SU-DHL-6 (cell line): ENCODE results near the gene ITGB2.

Experiments
- H2AFZ ChIP-seq: fragments of 200-600 bp; sonication (generic); 2 replicates; pipeline ENCODE4 v1.6.1; 2014; ENCODE audit warnings: low read depth, mild to moderate bottlenecking, moderate library complexity, mixed read lengths, antibody characterized with exemption, low read length; ENCODE audit not compliant: severe bottlenecking
- H3F3A ChIP-seq: fragments of 200-600 bp; shearing (Covaris generic); 2 replicates; pipeline ENCODE4 v1.6.0; 2016; ENCODE audit warnings: antibody characterized with exemption, mild to moderate bottlenecking; ENCODE audit not compliant: insufficient read depth
- H3K27ac ChIP-seq: fragments of 200-600 bp; sonication (generic); 2 replicates; pipeline ENCODE4 v1.5.1; 2016; ENCODE audit warnings: low read depth, mild to moderate bottlenecking, low read length, moderate library complexity, mixed read lengths
- H3K27me3 ChIP-seq: fragments of 200-600 bp; sonication (generic), shearing (Covaris generic); 2 replicates; pipeline ENCODE4 v1.6.0; 2014; ENCODE audit warnings: mild to moderate bottlenecking, low read length
- H3K36me3 ChIP-seq: fragments of 200-600 bp; sonication (generic); 2 replicates; pipeline ENCODE4 v1.6.1; 2014; ENCODE audit warnings: mild to moderate bottlenecking, low read length, mixed read lengths
- H3K4me2 ChIP-seq: fragments of 300-600, 200-600 bp; shearing (Covaris generic), sonication (generic); 2 replicates; pipeline ENCODE4 v1.6.0; 2014; ENCODE audit warnings: low read length, low read depth, mild to moderate bottlenecking; ENCODE audit not compliant: poor library complexity, severe bottlenecking
- H3K4me3 ChIP-seq: fragments of 200-600 bp; sonication (generic); 2 replicates; pipeline ENCODE4 v1.5.1; 2014; ENCODE audit warnings: antibody characterized with exemption, low read length, mild to moderate bottlenecking, mixed read lengths; ENCODE audit not compliant: insufficient read depth, poor library complexity, severe bottlenecking
- H3K79me2 ChIP-seq: fragments of 200-600 bp; sonication (generic); 2 replicates; pipeline ENCODE4 v1.6.1; 2014; ENCODE audit warnings: mild to moderate bottlenecking, low read length, moderate library complexity; ENCODE audit not compliant: insufficient read depth
- H3K9ac ChIP-seq: fragments of 200-600 bp; sonication (generic); 2 replicates; pipeline ENCODE4 v1.7.0; 2014; ENCODE audit warnings: mild to moderate bottlenecking, low read length
- H3K9me2 ChIP-seq: fragments of 200-600 bp; sonication (generic); replicated peaks from 2 replicates; pipeline ENCODE4 v1.6.1; 2014; ENCODE audit warnings: low read length; ENCODE audit not compliant: insufficient read depth
- H3K9me3 ChIP-seq: fragments of 200-600 bp; sonication (generic); 2 replicates; pipeline ENCODE4 v1.6.1; 2014; ENCODE audit warnings: low read length, mixed read lengths; ENCODE audit not compliant: insufficient read depth
- H4K20me1 ChIP-seq: fragments of 200-600 bp; sonication (generic); 2 replicates; pipeline ENCODE4 v1.6.1; 2014; ENCODE audit warnings: low read depth, mild to moderate bottlenecking, antibody characterized with exemption, low read length, moderate library complexity, mixed read lengths
- EZH2phosphoT487 ChIP-seq: fragments of 200-600 bp; sonication (generic), shearing (Covaris generic); conservative IDR thresholded peaks from 2 replicates; pipeline ENCODE4 v1.6.1; 2018; ENCODE audit warnings: mild to moderate bottlenecking, antibody characterized with exemption, low read length, moderate library complexity, mixed read lengths
- TF ChIP-seq, protein P1 (sequence below): fragments of 200-600 bp; sonication (generic); IDR thresholded peaks from one replicate; pipeline ENCODE4 v1.5.1; 2017; ENCODE audit warnings: antibody characterized with exemption, mild to moderate bottlenecking, low read length, moderate library complexity; ENCODE audit not compliant: insufficient read depth, poor library complexity, severe bottlenecking

The ITGB2 gene

DNA sequence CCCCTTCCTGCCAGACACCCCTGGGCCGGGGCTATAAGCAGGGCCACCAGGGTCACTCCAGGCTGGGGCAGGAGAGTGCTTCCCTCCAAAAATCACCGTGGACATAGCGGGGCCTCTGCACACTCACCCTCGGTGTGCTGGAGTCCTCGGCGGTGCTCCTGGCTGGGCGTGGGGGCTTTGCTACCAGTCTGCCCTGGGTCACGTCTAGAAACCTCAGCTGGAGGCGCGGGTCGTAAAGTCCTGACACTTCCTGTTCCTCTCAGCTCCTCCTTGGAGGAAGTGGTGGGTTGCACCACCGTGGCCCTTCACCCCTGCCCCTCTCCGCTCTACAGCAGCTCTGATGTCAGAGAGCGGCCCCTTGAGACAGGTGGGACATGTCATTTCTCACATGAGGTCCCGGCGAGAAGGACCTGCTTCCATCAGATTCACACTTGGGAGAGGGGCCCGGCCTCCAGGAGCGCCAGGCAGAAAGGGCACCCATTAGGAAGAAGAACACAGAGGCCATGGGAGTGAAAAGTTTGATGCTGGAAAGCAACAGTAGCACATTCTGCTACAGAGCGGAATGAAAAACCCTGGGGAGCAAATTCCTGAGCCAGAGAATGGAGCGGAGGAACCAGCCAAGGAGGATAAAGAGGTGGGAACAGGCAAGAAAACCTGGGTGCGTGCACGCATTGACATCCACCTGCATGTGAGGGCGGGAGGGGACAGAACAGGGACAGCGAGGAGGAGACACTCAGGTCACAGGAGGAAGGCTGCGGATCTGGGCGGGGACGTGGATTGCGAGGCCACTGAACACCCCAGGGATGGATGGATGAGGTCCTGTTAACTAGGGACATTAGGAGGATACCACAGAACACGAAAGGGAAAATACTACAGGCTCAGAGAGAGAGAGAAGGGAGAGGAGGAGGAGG lies at the start of gene ITGB2:
Gene ITGB2, minus strand, starts transcription at position 206 of the 911 bp plus-strand sequence. CDS start 10,117 bp downstream, outside the sequence.
- no peak for TF ChIP-seq EZH2phosphoT487
- TF ChIP-seq, protein P1, sequence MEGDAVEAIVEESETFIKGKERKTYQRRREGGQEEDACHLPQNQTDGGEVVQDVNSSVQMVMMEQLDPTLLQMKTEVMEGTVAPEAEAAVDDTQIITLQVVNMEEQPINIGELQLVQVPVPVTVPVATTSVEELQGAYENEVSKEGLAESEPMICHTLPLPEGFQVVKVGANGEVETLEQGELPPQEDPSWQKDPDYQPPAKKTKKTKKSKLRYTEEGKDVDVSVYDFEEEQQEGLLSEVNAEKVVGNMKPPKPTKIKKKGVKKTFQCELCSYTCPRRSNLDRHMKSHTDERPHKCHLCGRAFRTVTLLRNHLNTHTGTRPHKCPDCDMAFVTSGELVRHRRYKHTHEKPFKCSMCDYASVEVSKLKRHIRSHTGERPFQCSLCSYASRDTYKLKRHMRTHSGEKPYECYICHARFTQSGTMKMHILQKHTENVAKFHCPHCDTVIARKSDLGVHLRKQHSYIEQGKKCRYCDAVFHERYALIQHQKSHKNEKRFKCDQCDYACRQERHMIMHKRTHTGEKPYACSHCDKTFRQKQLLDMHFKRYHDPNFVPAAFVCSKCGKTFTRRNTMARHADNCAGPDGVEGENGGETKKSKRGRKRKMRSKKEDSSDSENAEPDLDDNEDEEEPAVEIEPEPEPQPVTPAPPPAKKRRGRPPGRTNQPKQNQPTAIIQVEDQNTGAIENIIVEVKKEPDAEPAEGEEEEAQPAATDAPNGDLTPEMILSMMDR, result no peak
- no peaks in the 10 kb centered on the region for H4K20me1 ChIP-seq
- H3K9me3 ChIP-seq, result no peaks in the 10 kb centered on the region
- no peak within 1 kb of the TSS for H3K27ac ChIP-seq
- H3K4me2 ChIP-seq, result no peak within 1 kb of the TSS
- H3K9ac ChIP-seq, result no peak within 1 kb of the TSS
- no peaks in the 10 kb centered on the region for H3K36me3 ChIP-seq
- no peaks in the 10 kb centered on the region for H3K9me2 ChIP-seq
- H3K4me3 ChIP-seq, result no peak within 1 kb of the TSS
- H3K79me2 ChIP-seq, result no peaks in the 10 kb centered on the region
- H2AFZ ChIP-seq, result no peak within 1 kb of the TSS
- H3F3A ChIP-seq, result no peaks in the 10 kb centered on the region
- no peaks in the 10 kb centered on the region for H3K27me3 ChIP-seq

- no peak overlapping the region for H3K9ac ChIP-seq
- TF ChIP-seq EZH2phosphoT487, result no peak
- TF ChIP-seq, protein P1, result no peak
- no peak overlapping the region for H3K27ac ChIP-seq
These were observed 49.4 kb upstream of the ITGB2 start for GRCh38 chr21:44969931-44970755.

DNA sequence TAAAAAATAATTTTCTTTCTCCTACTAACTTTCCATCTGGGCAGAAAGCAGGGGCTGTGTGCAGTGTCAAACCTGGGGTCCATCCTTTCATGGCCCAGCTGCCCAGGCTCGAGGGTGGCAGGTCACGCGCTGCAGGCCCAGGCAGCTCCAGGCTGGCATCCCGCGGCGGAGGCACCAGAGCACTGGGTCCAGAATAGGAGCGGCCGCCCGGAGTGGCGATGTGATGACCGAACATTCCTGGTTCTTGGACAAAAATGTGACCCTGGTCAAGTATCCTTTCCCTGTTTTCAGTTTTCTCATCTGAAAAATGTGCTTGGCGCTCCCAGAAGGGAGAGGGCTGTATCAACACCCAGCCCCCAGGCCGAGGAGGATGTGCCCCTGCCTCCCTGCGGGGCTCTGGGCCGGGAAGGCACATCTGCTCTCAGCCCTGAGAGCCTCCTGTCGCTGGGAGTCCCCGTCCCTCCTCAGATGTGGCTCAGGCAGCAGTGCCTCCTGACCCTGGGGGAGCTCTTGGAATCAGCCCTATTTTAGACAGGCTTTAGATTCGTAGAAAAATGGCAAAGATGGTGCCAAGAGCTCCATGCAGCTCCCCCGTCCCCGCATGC lies 48.5 kb upstream of the ITGB2 start:
- Histone ChIP-seq H3K9me2 (no peaks in the 10 kb centered on the region), H3K4me2 (no peak overlapping the region), H3K36me3 (no peaks in the 10 kb centered on the region), H2AFZ (no peak overlapping the region), H3K9me3 (no peaks in the 10 kb centered on the region), H3K27me3 (no peaks in the 10 kb centered on the region), H3K9ac (no peak overlapping the region), H3F3A (no peaks in the 10 kb centered on the region), H3K4me3 (no peak overlapping the region), H3K79me2 (0 out of 2 replicates have a peak, but pooled peaks cover 4% of the 10 kb centered on the region), H3K27ac (no peak overlapping the region), H4K20me1 (no peaks in the 10 kb centered on the region)
- TF ChIP-seq, protein P1, result no peak
- TF ChIP-seq EZH2phosphoT487, result no peak

More at GRCh38 chr21:44969931-44970755, 49.4 kb upstream of the ITGB2 start:
- H3K4me3 ChIP-seq, result no peak overlapping the region
- H3K4me2 ChIP-seq, result no peak overlapping the region
- H3K36me3 ChIP-seq, result no peaks in the 10 kb centered on the region
- no peaks in the 10 kb centered on the region for H3K9me3 ChIP-seq
- H4K20me1 ChIP-seq, result no peaks in the 10 kb centered on the region
- H3K27me3 ChIP-seq, result no peaks in the 10 kb centered on the region
- H3F3A ChIP-seq, result no peaks in the 10 kb centered on the region
- H2AFZ ChIP-seq, result no peak overlapping the region
- H3K79me2 ChIP-seq, result 0 out of 2 replicates have a peak, but pooled peaks cover 4% of the 10 kb centered on the region
- no peaks in the 10 kb centered on the region for H3K9me2 ChIP-seq
